ENCODE data around the gene TPI1. TPM values are rescaled to one million over a fixed set of nuclear protein-coding genes. Genes with fewer than 3 reads are reported as not detected.

Gene TPI1
- total RNA-seq, 1 experiment from 2014 or later = 1,259 TPM

GRCh38 chr12:6851153-6851920 lies 16.0 kb upstream of the TPI1 start, which contains the start of gene CDCA3:
CDCA3 (minus strand) TSS chr12:6851286; CDS start chr12:6850952, 334 bp downstream.
- Histone ChIP-seq H3K36me3 (ENCODE audit: low read depth, low read length) (peaks cover 15% of the 10 kb centered on the region; the same call in 1 of the 2 replicates), H3K4me3 (ENCODE audit: low read length) (peak within 1 kb of the TSS; percentile 86), H3F3A (ENCODE audit: low read length, unreplicated experiment) (no peaks in the 10 kb centered on the region), H3K9me2 (replicated peaks; ENCODE audit: low read length) (no peaks in the 10 kb centered on the region), H4K20me1 (ENCODE audit: low read length) (no peaks in the 10 kb centered on the region), H3K27ac (ENCODE audit: low read length) (peak within 1 kb of the TSS; percentile 61), H3K27me3 (ENCODE audit: low read length) (no peaks in the 10 kb centered on the region), H3K9me3 (ENCODE audit: low read length) (no peaks in the 10 kb centered on the region), H3K79me2 (ENCODE audit: low read length) (peaks cover 55% of the 10 kb centered on the region), H3K4me1 (ENCODE audit: insufficient read depth, low read length) (peaks cover 23% of the 10 kb centered on the region), H3K9ac (ENCODE audit: low read length) (peak within 1 kb of the TSS; percentile 79), H2AFZ (ENCODE audit: low read length) (peak within 1 kb of the TSS; percentile 98), H3K4me2 (ENCODE audit: low read length) (peak within 1 kb of the TSS; percentile 97)
- ATAC-seq (peak; percentile 67), DNase-seq (peak; percentile 96)
- no TSS peak for BruUV-seq (replicated peaks)
- no peak for TF ChIP-seq EZH2phosphoT487 (IDR thresholded peaks at IDR 0.05; ENCODE audit: borderline replicate concordance, low read length)
- TF ChIP-seq, protein P1, sequence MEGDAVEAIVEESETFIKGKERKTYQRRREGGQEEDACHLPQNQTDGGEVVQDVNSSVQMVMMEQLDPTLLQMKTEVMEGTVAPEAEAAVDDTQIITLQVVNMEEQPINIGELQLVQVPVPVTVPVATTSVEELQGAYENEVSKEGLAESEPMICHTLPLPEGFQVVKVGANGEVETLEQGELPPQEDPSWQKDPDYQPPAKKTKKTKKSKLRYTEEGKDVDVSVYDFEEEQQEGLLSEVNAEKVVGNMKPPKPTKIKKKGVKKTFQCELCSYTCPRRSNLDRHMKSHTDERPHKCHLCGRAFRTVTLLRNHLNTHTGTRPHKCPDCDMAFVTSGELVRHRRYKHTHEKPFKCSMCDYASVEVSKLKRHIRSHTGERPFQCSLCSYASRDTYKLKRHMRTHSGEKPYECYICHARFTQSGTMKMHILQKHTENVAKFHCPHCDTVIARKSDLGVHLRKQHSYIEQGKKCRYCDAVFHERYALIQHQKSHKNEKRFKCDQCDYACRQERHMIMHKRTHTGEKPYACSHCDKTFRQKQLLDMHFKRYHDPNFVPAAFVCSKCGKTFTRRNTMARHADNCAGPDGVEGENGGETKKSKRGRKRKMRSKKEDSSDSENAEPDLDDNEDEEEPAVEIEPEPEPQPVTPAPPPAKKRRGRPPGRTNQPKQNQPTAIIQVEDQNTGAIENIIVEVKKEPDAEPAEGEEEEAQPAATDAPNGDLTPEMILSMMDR (conservative IDR thresholded peaks at IDR 0.05; ENCODE audit: low read depth, low read length) = no peak
- TF ChIP-seq EZH2 (IDR thresholded peaks at IDR 0.05; ENCODE audit: low read length, unreplicated experiment) = no peak
- POLR2A ChIA-PET (ENCODE audit: unreplicated experiment) = interaction anchor here (0.5 to 0.7 kb wide), 4 partner anchors 14 to 162 kb away, joined by 3 to 4 read pairs (median 4); partner anchors contain the start of gene PTMS
- CTCF ChIA-PET = interaction anchor here (0.5 to 1.7 kb wide), 5 partner anchors 15 to 96 kb away, joined by 3 to 12 read pairs (median 4); partner anchors contain the start of gene SPSB2
- intact Hi-C loops (cut with micrococcal nuclease) = loop anchor here (5.0 kb wide), 2 partner anchors 99 to 156 kb away; partner anchors contain the start of gene MLF2

GRCh38 chr12:6851921-6852650 lies 15.2 kb upstream of the TPI1 start, which contains the start of gene USP5:
USP5 (plus strand) TSS chr12:6852150; CDS start chr12:6852180, 30 bp downstream.
- Histone ChIP-seq H3K9me2 (replicated peaks; ENCODE audit: low read length) (no peaks in the 10 kb centered on the region), H3F3A (ENCODE audit: low read length, unreplicated experiment) (no peaks in the 10 kb centered on the region), H3K4me3 (ENCODE audit: low read length) (peak within 1 kb of the TSS; percentile 86), H3K9ac (ENCODE audit: low read length) (peak within 1 kb of the TSS; percentile 79), H3K4me1 (ENCODE audit: insufficient read depth, low read length) (peaks cover 23% of the 10 kb centered on the region), H2AFZ (ENCODE audit: low read length) (peak within 1 kb of the TSS; percentile 98), H3K9me3 (ENCODE audit: low read length) (no peaks in the 10 kb centered on the region), H3K27me3 (ENCODE audit: low read length) (no peaks in the 10 kb centered on the region), H4K20me1 (ENCODE audit: low read length) (no peaks in the 10 kb centered on the region), H3K4me2 (ENCODE audit: low read length) (peak within 1 kb of the TSS; percentile 99), H3K27ac (ENCODE audit: low read length) (peak within 1 kb of the TSS; percentile 61), H3K36me3 (ENCODE audit: low read depth, low read length) (peaks cover 21% of the 10 kb centered on the region; the same call in 1 of the 2 replicates), H3K79me2 (ENCODE audit: low read length) (peaks cover 55% of the 10 kb centered on the region)
- ATAC-seq = peak; percentile 77
- POLR2A ChIA-PET (ENCODE audit: unreplicated experiment) = interaction anchor here (0.5 to 0.6 kb wide), 6 partner anchors 18 to 163 kb away, joined by 3 to 13 read pairs (median 4); partner anchors contain the start of genes PTMS and ZNF384
- CTCF ChIA-PET = interaction anchor here (0.5 to 1.7 kb wide), 5 partner anchors 16 to 97 kb away, joined by 4 to 12 read pairs (median 4); partner anchors contain the start of gene SPSB2
- TF ChIP-seq EZH2phosphoT487 (IDR thresholded peaks at IDR 0.05; ENCODE audit: borderline replicate concordance, low read length) (no peak), EZH2 (IDR thresholded peaks at IDR 0.05; ENCODE audit: low read length, unreplicated experiment) (no peak)
- TF ChIP-seq, protein P1 (conservative IDR thresholded peaks at IDR 0.05; ENCODE audit: low read depth, low read length) = no peak
- peak; percentile 98 for DNase-seq
- TSS peak; percentile 80 for BruUV-seq (replicated peaks)
- intact Hi-C loops (cut with micrococcal nuclease) = loop anchor here (5.0 kb wide), 2 partner anchors 100 to 155 kb away; partner anchors contain the start of gene MLF2
